Measurements from ENCODE around the gene LDLRAP1.
A peak's percentile ranks its signal among the peaks of the same experiment; 100 is the strongest.
"Not testable (repeated sequence)": the region's sequence is repeated elsewhere in the genome, so short reads cannot be mapped to it uniquely, and the experiment has no call there.

The LDLRAP1 gene, protein sequence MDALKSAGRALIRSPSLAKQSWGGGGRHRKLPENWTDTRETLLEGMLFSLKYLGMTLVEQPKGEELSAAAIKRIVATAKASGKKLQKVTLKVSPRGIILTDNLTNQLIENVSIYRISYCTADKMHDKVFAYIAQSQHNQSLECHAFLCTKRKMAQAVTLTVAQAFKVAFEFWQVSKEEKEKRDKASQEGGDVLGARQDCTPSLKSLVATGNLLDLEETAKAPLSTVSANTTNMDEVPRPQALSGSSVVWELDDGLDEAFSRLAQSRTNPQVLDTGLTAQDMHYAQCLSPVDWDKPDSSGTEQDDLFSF

DNA sequence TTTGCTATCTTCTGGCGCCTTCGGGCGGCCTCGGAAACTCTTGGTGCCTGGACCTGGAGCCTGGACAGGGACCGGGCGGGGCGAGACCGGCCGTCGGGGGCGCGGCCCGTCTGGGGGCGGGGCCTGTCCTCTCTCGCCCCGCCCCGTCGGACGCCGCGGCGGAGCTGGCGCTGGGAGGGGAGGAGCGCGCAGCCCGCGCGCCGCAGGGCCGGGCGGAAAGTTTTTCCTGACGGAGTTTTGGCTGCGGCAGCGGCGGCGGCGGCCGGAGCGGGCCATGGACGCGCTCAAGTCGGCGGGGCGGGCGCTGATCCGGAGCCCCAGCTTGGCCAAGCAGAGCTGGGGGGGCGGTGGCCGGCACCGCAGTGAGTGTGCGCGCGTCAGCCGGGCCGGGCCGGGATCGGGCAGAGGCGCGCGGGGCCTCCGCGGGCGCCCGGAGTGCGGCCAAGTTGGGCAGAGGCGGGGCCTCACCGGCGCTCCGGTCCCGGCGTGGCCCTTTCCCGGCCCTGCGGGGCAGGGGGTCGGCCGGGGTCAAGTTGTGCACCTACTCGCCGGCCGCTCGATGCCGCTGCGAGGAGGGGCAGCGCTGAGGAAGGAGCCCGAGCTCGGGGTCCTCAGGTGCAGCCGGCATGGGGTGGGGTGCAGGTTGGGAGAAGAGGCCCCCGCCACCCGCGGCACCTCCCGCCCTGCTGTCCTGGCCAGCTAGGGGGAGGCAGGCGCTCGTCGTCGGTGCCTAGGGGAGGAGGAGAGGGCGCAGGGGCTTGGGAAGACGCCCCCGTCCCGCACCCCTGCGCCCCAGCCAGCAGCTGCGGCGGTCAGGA is at the start of gene LDLRAP1:
TSS of gene LDLRAP1 (plus strand) at position 182 of the 818 bp plus-strand sequence. CDS start at position 275, 93 bp downstream.
- DNase-seq: peak in 1 of 2 experiments; percentile 57

DNA sequence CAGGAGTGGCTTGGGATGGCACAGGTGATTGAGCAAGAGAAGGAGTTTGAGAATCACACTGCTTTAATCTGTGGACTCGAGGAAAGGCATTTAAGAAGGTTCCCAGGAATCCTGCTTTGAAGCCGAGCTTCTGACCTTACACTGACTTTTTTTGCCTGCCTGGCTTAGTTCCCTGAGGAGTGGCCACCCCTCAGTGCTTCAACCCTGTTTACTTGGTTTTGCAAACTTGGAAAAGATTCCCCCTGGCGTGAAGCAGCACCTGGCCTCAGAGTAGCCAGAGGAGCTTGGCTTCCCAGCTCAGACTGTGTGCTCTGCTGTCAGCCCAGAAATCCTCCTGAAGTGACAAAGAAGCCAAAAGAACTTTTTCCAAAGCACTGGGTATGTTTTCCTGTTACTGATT is 48.5 kb upstream of the LDLRAP1 start:
- no peak for DNase-seq

DNA sequence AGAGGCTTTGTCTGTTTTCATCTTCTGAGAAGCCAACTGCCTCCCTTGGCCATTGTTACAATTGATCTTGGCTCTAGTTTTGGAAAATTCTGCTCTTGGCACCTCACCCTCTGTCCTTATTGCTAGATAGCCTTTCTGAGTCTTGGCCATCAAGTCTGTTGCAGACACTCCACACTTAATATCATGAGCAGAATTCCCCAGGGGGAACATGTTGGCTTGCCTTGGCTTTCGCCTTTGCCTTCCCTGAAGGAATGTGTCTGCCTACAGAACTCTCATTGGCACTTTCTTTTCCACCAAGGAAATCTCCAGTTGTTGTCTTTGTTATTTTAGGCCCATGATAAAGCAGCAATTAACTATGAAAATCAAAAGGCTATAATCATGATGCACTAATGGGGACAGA is 42.7 kb upstream of the LDLRAP1 start:
- no peak for DNase-seq

DNA sequence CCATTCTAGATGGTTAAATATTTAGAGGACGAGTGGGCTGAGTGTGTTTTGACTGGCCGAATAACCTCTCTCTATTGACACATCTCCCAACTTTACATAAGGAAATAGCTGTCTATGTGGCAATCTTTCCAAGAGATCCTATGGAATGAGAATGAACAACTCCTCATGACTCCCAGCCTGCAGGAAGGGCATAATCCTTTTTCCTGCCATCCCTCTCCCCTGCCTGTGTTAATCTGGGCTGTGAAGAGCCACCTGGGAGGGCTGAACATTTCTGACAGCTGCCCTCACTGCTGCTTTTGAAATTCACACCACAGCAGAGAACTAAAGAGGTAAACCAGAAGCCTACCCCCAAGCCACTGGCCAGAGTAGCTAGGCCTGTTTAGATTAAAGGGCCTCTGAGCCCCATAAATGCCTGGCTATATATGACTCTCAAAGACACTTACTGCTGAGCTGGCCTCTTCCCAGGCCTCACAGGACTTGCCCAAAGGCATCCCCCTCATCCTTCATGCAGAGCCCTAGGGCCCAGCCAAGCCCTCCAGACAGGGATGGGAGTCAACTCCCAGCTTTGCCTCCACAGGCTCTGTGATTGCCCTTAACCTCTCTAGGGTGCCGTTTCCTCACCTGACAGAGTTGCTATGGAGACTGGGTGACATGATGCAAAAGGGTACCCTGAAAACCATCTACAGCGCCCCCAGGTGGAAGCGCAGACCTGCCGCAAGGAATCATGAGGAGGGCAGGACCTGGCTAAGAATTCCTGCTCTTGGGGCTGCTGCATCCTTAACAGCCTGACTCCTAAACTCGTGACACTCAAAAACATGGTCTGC is 42.0 kb upstream of the LDLRAP1 start:
- no peak for DNase-seq

DNA sequence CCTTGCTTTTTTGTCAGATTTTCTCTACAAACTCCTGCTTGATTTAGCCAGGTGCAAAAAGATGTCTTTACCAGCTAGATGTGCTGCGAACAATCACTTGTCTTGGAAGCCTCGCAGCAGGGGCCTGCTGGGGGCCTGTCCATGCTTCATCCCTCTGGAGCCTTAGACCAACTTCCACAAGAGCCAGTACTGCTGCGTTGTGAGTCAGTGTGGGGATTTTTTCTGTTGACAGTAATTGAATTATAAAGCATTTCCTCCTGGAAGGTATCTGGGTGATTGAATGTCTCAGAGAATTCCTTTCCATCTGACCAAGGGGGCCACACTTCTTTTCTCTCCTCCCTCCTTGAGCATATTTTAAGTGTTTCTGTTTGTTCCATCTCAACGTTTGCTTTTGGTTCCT is 40.4 kb upstream of the LDLRAP1 start:
- DNase-seq: no peak

DNA sequence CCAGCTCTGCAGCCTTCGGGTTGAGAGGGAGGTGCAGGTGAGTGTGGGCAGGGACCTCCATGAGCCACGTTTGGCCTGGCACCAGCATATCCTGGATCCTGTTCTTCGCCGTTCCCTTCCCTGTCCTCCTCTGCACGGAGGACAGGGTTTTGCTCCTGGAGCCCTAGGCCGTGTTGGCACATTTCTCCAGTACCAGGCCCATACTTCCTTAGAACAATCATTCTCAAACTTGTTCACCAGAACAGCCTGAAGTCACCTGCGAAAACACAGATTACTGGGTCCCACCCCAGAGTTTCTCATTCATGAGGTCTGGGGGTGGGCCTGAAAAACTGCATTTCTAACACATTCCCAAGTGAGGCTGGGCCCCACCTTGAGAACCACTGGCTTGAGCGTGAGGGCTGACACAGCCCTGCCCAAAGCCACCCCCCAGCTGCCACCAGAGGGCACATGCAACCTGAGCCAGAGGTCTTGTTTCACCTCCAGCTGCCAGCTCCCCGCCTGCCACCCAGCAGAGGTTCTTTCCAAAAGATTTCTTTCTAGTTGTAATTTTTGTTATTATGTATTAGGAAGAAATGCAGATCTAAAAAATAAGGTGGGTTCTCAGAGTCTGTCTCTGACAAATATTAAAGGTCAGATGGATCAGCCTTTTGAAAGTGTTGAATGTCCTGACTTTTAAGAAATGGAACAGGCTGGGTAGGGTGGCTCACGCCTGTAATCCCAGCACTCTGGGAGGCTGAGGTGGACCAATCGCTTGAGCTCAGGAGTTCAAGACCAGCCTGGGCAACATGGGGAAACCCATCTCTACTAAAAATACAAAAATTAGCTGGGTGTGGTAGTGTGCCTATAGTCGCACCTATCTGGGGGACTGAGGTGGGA is 39.6 kb upstream of the LDLRAP1 start:
- no peak for DNase-seq

DNA sequence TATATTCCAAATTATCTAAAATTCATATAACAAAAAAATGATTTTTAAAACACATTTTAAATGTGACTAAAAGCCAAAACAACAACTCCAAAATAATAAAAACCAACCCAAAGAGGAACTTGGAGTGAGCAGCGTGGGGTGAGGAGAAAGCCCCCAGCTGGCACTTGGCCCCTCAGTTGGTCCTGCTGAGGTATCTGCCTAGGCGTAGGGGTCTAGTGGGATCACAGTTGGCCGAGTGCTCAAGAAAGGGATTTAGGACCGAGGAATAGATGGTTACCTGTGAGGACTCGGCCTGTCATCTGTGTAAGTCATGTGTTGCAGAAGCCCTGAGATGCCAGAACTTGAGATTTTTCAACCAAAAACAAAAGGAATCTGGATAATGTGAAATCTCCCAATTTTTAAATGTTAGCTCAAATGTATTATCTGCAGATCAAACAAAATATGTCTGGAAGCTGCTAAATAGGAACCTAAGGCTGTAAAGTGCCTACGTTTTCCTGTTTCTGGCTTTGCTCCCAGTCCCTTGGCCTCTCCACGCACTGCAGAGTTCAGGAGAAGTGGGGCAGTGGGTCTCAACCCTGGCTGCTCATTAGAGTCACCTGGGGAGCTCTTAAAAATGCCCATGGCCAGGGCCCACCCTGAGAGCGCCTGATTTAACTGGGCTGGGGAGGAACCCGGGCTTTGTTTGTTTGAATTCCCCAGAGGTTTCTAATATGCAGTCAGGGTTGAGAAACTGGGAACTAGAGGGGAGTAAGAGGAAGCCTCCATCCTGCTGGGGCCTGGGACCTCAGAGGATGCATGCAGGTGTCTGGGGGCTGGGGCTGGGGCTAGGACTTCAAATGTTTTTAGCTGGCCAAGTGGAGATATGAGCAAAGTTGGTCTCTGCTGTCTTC is 38.5 kb upstream of the LDLRAP1 start:
- DNase-seq: no peak

DNA sequence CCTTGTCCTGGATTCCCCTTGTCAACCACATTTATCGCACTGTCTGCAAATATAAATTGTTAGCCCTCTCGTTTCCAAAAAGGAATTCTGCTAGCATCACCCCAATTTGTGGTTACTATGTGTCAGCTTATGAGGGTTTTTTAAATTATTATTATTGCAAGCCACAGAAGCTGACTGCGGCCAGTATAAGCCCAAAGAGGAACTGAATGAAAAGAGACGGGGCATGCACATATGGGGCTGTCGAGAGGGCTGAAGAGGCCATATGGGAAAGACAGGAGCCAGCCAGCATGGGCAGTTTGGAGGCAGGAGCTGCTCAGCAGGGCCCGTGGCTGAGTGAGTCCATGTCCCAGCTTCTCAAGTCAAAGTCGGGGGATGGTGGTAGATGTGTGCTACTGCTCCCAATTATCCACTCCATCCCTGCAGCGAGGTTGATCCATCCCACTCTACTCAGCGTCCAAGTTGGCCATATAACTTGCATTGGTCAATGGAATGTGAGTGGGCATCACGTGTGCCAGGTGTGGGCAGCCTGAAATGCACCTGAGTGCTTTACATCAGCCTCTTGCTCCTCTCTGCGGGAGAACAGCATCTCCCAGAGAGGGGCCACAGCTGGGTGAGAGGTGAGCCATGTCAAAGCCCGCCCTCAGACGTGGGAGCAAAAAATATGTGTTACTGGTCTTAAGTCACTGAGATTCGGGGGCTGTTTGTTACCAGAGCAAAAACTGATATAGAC is 37.6 kb upstream of the LDLRAP1 start:
- DNase-seq: peak; percentile 66 to 68

DNA sequence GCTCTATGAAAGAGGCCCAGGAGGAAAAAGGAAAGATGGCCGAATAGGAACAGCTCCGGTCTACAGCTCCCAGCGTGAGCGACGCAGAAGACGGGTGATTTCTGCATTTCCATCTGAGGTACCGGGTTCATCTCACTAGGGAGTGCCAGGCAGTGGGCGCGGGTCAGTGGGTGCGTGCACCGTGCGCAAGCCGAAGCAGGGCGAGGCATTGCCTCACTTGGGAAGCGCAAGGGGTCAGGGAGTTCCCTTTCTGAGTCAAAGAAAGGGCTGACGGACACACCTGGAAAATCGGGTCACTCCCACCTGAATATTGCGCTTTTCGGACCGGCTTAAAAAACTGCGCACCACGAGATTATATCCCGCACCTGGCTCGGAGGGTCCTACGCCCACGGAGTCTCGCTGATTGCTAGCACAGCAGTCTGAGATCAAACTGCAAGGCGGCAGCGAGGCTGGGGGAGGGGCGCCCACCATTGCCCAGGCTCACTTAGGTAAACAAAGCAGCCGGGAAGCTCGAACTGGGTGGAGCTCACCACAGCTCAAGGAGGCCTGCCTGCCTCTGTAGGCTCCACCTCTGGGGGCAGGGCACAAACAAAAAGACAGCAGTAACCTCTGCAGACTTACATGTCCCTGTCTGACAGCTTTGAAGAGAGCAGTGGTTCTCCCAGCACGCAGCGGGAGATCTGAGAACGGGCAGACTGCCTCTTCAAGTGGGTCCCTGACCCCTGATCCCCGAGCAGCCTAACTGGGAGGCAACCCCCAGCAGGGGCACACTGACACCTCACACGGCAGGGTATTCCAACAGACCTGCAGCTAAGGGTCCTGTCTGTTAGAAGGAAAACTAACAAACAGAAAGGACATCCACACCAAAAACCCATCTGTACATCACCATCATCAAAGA is 36.6 kb upstream of the LDLRAP1 start:
- not testable (repeated sequence) for DNase-seq

DNA sequence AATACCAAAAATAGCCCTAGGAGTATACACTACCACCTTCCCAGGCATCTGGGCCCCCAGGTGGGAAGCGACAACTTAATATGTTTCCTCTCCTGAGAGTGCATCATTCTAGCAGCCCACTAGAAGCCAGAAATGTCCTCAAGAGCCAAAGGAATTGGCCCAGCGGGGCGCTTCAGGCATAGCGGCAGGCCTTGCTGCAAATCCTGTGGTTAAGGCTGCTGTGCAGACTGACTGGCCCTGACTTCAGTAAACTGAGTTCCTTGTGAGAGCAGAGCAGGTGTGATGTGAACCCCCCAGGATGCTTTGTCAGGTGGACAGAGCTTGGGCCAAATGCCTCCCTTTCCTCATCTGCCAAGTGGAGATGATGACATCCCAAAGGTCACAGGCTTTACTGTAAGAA is 29.7 kb upstream of the LDLRAP1 start:
- no peak for DNase-seq

DNA sequence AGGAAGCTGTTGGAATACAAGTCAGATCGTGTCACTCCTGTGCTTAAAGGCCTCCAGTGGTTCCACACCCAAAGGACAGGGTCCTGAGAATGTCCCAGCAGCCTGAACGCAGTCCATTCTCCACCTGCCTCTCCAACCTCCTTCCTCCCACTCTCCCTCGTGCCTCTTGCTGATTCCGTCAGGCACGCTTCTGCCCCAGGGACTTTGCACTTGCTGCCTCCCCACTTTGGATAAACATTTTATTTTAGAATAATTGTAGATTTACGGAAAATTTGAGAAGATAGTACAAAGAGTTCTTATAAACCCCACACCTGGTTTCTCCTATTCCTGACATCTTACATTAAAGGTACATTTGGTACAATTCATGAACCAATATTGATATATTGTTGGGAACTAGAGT is 28.4 kb upstream of the LDLRAP1 start:
- DNase-seq: no peak

DNA sequence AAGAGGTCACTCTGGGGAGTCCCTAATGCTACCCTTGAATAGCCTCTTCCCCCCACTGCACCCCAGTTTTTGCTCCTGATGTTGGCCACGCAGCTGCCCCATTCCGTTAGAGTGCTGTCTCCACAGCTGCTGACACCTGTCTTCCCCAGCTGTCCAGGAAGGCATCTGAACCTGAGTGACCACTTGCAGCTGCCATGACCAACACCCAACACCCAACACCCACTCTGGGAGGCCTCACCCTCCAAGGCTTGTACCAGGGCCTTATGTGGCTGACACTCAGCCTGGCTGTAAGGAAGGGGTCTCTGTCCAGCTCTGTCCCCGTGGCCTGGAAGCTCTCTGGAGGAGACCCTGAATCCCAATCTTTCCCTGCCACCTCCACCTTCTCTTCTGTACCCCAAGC is 26.7 kb upstream of the LDLRAP1 start:
- DNase-seq: no peak

DNA sequence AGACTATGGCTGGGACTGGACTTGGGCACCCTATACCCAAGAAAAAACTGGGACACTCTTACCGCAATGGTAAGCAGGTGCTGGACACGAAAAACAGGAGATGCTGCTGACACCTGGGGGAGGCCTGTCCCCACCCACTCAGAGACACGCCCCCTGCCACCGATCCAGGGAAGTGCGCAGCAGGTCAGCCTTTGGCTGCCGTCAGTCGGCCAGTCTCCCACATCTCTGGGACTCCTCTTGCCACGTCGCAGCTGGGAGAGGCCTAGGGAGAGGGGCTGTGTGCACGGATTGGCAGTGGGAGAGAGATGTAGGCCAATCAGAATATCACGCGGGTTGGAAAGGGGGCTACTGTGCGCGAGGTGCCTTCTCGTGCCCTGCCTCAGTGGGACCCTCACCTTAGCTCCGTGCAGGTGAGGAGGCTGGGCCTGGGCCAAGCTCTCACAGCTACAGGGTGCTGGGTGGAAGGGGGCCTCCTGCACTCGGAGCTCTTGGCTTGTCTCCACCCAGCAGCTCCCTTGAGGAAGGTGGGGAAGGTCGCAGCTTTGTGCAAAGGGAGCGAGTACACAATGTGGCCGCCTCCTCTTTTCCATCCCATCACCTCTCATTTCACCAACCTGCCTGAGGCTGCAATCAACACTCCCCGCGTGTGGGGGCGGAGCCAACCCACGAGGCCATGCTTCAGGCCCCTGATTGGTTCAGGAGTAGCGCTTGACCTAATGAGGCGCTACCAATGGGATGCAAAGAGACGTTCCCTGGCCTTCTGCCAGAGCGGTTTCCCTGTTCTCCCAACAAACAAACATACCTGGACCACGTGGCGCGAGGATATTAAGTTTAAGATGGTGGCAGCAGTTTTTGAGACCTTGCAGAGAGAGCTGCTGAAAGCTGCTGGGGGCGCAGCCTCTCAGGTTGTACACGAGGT is 25.7 kb upstream of the LDLRAP1 start:
- DNase-seq: no peak

DNA sequence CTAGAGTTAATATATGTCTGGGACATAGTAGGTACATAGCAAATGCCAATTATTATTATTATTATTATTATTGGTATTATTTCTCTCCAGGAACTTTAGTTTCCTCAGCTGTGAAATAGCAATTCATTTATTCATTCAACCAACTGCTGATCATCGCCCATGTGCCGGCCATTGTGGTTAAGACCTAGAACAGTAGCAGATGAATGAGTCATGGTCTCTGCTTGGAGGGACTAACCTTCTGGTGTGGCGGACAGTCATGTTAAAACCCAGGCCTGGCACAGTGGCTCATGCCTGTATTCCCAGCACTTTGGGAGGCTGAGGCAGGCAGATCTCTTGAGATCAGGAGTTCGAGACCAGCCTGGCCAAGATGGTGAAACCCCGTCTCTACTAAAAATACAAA is 23.8 kb upstream of the LDLRAP1 start:
- no peak for DNase-seq

DNA sequence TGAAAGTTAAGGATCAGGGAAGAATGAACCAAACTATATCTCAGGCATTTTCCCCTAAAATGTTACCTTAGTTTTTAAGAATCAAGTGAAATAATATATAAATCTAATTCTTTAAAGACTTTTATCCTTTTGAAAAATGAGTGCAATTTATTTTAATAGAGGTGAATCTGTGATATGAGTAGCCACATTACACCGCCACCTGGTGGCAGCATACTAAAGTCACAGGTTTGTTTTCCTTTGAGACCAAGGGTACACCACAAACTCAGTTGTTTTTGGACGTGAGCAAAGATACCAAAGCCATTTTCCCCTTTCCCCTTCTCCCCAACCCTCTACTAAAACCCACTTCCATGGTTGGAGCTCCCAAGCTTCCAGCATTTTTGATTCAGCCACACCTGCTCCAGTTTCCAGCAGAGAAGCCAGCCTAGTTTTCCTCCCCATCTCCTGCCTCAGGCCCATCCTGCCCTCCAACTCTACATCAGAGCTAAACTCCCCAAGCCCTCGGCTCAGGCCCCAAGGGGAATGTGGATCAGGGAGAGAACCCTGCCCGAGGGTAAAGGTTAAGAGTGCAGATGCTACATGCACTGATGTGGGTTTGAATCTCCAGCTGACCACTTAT is 22.9 kb upstream of the LDLRAP1 start:
- peak in 1 of 2 experiments; percentile 58 for DNase-seq

DNA sequence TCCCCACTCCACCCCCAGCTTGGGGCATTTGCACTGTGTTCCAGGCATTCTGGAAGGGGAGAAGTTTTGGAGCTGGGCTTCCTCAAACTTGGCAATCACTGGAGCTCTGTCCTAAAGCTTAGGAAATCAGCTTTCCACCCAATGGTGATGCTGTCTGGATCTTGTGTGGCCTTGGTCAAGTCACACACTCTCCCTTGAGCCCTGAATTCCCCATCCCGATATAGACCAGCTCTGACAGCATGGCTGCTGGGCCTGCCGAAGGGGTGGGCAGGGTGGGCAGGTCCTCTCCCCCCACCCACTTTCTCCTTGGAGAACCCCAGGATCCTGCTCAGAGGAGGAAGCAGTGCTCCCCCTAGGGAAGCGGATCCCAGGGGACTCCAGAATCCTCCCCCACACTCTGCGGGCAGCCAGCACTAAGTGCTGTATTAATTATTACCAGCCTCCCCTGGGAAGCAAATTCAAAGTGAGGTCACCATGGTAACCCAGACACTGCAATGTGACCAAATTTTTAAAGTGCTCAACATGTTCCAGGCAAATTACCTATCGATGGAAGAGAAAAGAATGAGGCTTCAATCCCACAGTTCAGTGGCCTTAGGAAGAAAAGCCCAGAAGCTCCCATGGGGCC is 21.3 kb upstream of the LDLRAP1 start:
- DNase-seq: no peak

DNA sequence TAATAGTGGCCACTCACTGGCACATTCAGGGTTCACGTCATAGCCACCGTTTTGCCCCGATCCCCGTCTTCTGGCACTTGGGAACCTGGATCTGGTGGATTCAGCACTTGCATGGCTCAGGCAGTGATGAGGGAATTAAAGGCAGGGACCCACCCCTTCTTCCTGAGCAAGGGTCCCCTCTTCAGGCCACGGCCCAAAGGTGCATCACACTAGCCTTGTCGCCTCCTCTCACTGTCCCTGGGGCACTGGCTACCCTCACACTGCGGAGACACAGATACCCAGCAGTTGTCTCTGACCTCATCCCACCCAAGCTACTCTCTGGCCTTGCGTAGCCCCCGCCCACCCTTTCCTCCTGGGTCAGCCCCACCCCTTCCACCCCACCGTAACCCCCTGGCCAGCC is 19.9 kb upstream of the LDLRAP1 start:
- no peak for DNase-seq

Data from cerebellar nuclear complex (tissue), 1 donor.